ENCODE data around the gene TAPBPL. TPM values are rescaled to one million over a fixed set of nuclear protein-coding genes. Genes with fewer than 3 reads are reported as not detected.

The TAPBPL gene
- total RNA-seq, 4 donors from 2014 or later = 11.6 to 31.3 (median 16.4) TPM

DNA sequence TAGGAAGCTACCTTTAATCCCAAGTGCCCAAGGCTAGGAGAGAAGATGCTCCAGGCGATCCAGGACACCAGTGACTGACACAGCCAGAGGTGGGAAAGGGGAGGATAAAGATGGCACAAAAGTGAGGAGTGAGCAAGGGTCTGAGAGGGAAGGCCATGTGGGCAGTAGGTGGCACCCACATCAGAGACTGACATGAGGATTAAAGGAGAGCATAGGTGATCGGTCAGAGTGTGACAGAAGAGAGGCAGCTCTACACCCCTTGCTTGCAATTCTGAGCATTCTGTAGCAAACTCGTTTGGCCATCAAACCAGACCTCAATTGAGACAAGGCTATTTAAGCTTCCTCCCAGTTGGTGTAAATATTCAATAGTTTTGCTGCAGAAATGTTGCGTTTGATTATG lies 7.8 kb upstream of the TAPBPL start:
- H3K27me3 ChIP-seq = no peaks in the 10 kb centered on the region
- TF ChIP-seq POLR2A (IDR thresholded peaks at IDR 0.05) (no peak), POLR2AphosphoS5 (IDR thresholded peaks at IDR 0.05) (no peak), EP300 (IDR thresholded peaks at IDR 0.05) (no peak)
- TF ChIP-seq, protein P1, sequence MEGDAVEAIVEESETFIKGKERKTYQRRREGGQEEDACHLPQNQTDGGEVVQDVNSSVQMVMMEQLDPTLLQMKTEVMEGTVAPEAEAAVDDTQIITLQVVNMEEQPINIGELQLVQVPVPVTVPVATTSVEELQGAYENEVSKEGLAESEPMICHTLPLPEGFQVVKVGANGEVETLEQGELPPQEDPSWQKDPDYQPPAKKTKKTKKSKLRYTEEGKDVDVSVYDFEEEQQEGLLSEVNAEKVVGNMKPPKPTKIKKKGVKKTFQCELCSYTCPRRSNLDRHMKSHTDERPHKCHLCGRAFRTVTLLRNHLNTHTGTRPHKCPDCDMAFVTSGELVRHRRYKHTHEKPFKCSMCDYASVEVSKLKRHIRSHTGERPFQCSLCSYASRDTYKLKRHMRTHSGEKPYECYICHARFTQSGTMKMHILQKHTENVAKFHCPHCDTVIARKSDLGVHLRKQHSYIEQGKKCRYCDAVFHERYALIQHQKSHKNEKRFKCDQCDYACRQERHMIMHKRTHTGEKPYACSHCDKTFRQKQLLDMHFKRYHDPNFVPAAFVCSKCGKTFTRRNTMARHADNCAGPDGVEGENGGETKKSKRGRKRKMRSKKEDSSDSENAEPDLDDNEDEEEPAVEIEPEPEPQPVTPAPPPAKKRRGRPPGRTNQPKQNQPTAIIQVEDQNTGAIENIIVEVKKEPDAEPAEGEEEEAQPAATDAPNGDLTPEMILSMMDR (IDR thresholded peaks at IDR 0.05) = no peak
- H3K27ac ChIP-seq = no peak overlapping the region
- no peak overlapping the region for H3K4me3 ChIP-seq
- 71 to 89% methylated on average over 4 of the region's 4 CpGs for WGBS, 2 donors (ENCODE audit: low coverage in 1 of 2)
- no peak for ATAC-seq
- peaks cover 0 to 75% of the 10 kb centered on the region in 2 donors for H3K36me3 ChIP-seq
- no peaks in the 10 kb centered on the region for H3K9me3 ChIP-seq
- peaks cover 0 to 9% (median 0%) of the 10 kb centered on the region in 3 donors for H3K4me1 ChIP-seq

DNA sequence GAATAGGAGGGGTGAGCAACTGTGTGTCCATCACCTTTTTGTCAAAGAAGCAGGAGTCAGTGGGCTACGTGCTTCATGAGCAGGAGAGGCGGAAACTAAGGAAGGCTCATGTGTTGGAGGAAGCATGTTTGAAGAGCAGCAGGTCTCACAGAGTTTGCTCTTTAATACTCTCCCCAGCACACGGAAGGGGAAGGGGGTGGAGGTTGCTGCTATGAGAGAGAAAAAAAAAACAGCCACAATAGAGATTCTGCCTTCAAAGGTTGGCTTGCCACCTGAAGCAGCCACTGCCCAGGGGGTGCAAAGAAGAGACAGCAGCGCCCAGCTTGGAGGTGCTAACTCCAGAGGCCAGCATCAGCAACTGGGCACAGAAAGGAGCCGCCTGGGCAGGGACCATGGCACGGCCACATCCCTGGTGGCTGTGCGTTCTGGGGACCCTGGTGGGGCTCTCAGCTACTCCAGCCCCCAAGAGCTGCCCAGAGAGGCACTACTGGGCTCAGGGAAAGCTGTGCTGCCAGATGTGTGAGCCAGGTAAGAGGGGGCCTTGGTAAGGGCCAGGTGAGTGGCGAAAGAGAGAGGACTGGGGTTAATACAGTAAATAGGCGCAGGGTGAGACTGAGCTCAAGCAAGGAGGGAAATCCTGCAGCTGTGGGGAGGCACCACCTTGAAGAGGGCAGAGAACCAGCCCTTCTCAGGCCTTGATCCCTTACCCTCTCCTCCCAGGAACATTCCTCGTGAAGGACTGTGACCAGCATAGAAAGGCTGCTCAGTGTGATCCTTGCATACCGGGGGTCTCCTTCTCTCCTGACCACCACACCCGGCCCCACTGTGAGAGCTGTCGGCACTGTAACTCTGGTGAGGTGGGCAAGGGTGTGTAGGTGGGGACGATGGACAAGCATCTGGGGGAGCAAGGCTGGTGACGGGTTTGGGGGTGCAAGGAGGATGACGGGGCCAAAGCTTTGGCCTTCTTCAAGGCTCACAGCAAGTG lies 6.8 kb upstream of the TAPBPL start, which contains the start of gene CD27:
Gene CD27, plus strand, starts transcription at position 252 of the 985 bp plus-strand sequence. Its CDS starts 141 bp downstream, at position 393.
- TF ChIP-seq EP300 (IDR thresholded peaks at IDR 0.05) (no peak), POLR2AphosphoS5 (IDR thresholded peaks at IDR 0.05) (no peak), POLR2A (IDR thresholded peaks at IDR 0.05) (no peak)
- TF ChIP-seq, protein P1 (IDR thresholded peaks at IDR 0.05) = no peak
- no peaks in the 10 kb centered on the region for H3K9me3 ChIP-seq
- H3K27ac ChIP-seq = no peak within 1 kb of the TSS
- no peaks in the 10 kb centered on the region for H3K27me3 ChIP-seq
- WGBS, 2 donors (ENCODE audit: low coverage in 1 of 2) = 49 to 84% methylated on average over 2 to 6 of the region's 16 CpGs
- peak within 1 kb of the TSS in 1 of 2 donors; percentile 14 for H3K4me3 ChIP-seq
- peaks cover 0 to 19% (median 2%) of the 10 kb centered on the region in 3 donors for H3K4me1 ChIP-seq
- ATAC-seq = no peak
- H3K36me3 ChIP-seq = peaks cover 0 to 65% of the 10 kb centered on the region in 2 donors

DNA sequence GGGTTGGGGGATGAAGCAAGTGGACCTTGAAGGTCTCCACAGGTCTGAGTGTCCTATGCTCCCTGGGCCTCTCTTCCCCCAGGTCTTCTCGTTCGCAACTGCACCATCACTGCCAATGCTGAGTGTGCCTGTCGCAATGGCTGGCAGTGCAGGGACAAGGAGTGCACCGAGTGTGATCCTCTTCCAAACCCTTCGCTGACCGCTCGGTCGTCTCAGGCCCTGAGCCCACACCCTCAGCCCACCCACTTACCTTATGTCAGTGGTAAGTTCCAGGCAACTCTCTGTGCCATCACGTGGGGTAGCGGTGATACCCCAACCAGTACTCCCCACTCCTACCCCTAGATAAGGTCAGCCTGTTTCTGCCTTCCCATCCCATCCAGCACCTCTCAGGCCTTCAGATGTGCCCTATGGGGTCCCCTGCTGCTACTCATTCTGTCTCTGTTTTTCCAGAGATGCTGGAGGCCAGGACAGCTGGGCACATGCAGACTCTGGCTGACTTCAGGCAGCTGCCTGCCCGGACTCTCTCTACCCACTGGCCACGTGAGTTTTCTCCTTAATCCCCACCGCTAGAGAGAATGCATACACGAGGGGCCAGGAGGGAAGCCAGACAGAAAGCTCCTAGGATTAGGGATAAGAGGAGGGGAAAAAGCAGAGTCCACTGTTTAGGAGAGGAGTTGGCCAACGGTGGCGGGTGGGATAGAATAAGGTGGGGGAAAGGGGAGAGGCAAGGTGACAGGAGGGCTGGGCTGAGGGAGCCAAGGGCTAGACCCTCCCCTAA lies 1.6 kb upstream of the TAPBPL start:
- Histone ChIP-seq H3K4me1 (peaks cover 3 to 49% (median 16%) of the 10 kb centered on the region in 3 donors), H3K36me3 (peaks cover 0 to 52% of the 10 kb centered on the region in 2 donors), H3K9me3 (no peaks in the 10 kb centered on the region), H3K4me3 (peak overlapping the region; percentile 63 to 72), H3K27ac (peak overlapping the region; percentile 83 to 98 (median 95)), H3K27me3 (no peaks in the 10 kb centered on the region)
- no peak for TF ChIP-seq EP300 (IDR thresholded peaks at IDR 0.05)
- TF ChIP-seq, protein P1 (IDR thresholded peaks at IDR 0.05) = no peak
- no peak for TF ChIP-seq POLR2AphosphoS5 (IDR thresholded peaks at IDR 0.05)
- no peak for TF ChIP-seq POLR2A (IDR thresholded peaks at IDR 0.05)
- ATAC-seq = no peak
- 69 to 72% methylated on average over 8 to 10 of the region's 16 CpGs for WGBS, 2 donors (ENCODE audit: low coverage in 1 of 2)

DNA sequence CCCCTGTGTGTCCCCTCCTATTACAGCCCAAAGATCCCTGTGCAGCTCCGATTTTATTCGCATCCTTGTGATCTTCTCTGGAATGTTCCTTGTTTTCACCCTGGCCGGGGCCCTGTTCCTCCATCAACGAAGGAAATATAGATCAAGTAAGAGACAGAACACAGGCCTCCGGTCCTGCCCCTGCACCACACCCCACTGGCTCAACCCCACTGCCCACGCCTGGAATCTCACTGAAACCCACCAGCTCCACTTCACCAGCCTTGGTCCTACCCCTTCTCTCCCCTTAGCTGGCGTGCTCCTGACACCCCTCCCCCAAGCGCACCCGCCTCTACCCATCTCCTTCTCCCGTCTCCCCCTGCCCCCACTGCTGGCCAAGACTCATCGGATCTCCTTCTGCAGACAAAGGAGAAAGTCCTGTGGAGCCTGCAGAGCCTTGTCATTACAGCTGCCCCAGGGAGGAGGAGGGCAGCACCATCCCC lies 934 bp upstream of the TAPBPL start:
- Histone ChIP-seq H3K4me1 (peaks cover 3 to 49% (median 16%) of the 10 kb centered on the region in 3 donors), H3K9me3 (no peaks in the 10 kb centered on the region), H3K27ac (peak overlapping the region; percentile 83 to 98 (median 95)), H3K4me3 (peak overlapping the region; percentile 63 to 72), H3K27me3 (no peaks in the 10 kb centered on the region), H3K36me3 (peaks cover 0 to 49% of the 10 kb centered on the region in 2 donors)
- TF ChIP-seq, protein P1 (IDR thresholded peaks at IDR 0.05) = no peak
- TF ChIP-seq POLR2A (IDR thresholded peaks at IDR 0.05) = no peak
- TF ChIP-seq EP300 (IDR thresholded peaks at IDR 0.05) = no peak
- no peak for TF ChIP-seq POLR2AphosphoS5 (IDR thresholded peaks at IDR 0.05)
- ATAC-seq = no peak
- 6 to 7% methylated on average over 6 of the region's 11 CpGs for WGBS, 2 donors (ENCODE audit: low coverage in 1 of 2)

Measured in gastroesophageal sphincter (tissue), 4 donors.